WTC11 (cell line): ENCODE measurements around the gene MRAS. TPM values are rescaled to one million over a fixed set of nuclear protein-coding genes. Genes with fewer than 3 reads are reported as not detected.

ENCODE experiments used
- ATAC-seq: fragments of 200-7000 bp; cut with Tn5 transposase; 2 replicates; pipeline ENCODE4 v1.10.0; 2021; ENCODE audit warnings: mild to moderate bottlenecking, moderate library complexity
- CTCF ChIA-PET: fragments of 300-600 bp; sonication (Branson Sonifier 250); formaldehyde crosslinking; loops from one replicate; lab custom pipeline; 2021; ENCODE audit warnings: antibody characterized with exemption; lab: Charles Lee
- POLR2A ChIA-PET: fragments of 350-600 bp; sonication (Branson Sonifier 250); formaldehyde crosslinking; loops from one replicate; lab custom pipeline; 2021; ENCODE audit warnings: antibody characterized with exemption; lab: Charles Lee
- DNase-seq: peaks from one replicate; pipeline ENCODE4 v3.0.0; 2021; ENCODE audit warnings: low spot score
- H3K27ac Mint-ChIP-seq: 2 replicates; pipeline ENCODE4 v1.8.0; 2021; ENCODE audit warnings: mixed read lengths
- H3K27me3 Mint-ChIP-seq: 2 replicates; pipeline ENCODE4 v1.8.0; 2021; ENCODE audit warnings: low read depth, mild to moderate bottlenecking, moderate library complexity, mixed read lengths
- H3K36me3 Mint-ChIP-seq: 2 replicates; pipeline ENCODE4 v1.8.0; 2021; ENCODE audit warnings: mixed read lengths
- H3K4me1 Mint-ChIP-seq: 2 replicates; pipeline ENCODE4 v1.8.0; 2022; ENCODE audit warnings: mixed read lengths
- H3K4me3 Mint-ChIP-seq: 2 replicates; pipeline ENCODE4 v1.8.0; 2021; ENCODE audit warnings: mild to moderate bottlenecking, moderate library complexity, mixed read lengths
- H3K9me3 Mint-ChIP-seq: 2 replicates; pipeline ENCODE4 v1.8.0; 2021; ENCODE audit warnings: mixed read lengths
- AFF4 ChIP-seq: sonication (generic); formaldehyde crosslinking; IDR thresholded peaks from 2 replicates; pipeline ENCODE4 v1.8.1; 2023; ENCODE audit warnings: mild to moderate bottlenecking, missing genetic modification reagents, borderline replicate concordance
- CBFB ChIP-seq: sonication (generic); formaldehyde crosslinking; IDR thresholded peaks from 2 replicates; pipeline ENCODE4 v1.8.1; 2022; ENCODE audit warnings: mild to moderate bottlenecking, low read depth, missing genetic modification reagents
- CREM ChIP-seq: sonication (generic); formaldehyde crosslinking; IDR thresholded peaks from 2 replicates; pipeline ENCODE4 v1.8.1; 2022; ENCODE audit warnings: mild to moderate bottlenecking, missing genetic modification reagents, moderate library complexity
- E2F5 ChIP-seq: sonication (generic); formaldehyde crosslinking; IDR thresholded peaks from 2 replicates; pipeline ENCODE4 v1.8.1; 2022; ENCODE audit warnings: mild to moderate bottlenecking, moderate library complexity, missing genetic modification reagents
- ELF4 ChIP-seq: sonication (generic); formaldehyde crosslinking; IDR thresholded peaks from 2 replicates; pipeline ENCODE4 v1.8.1; 2022; ENCODE audit warnings: low read depth, mild to moderate bottlenecking, moderate library complexity, missing genetic modification reagents
- ESRRA ChIP-seq: sonication (generic); formaldehyde crosslinking; IDR thresholded peaks from 2 replicates; pipeline ENCODE4 v1.8.1; 2022; ENCODE audit warnings: mild to moderate bottlenecking, missing genetic modification reagents, borderline replicate concordance
- FOXJ3 ChIP-seq: sonication (generic); formaldehyde crosslinking; IDR thresholded peaks from 2 replicates; pipeline ENCODE4 v1.9.0; 2021; ENCODE audit warnings: missing genetic modification reagents, mild to moderate bottlenecking, borderline replicate concordance
- FOXK1 ChIP-seq: sonication (generic); formaldehyde crosslinking; IDR thresholded peaks from 2 replicates; pipeline ENCODE4 v1.8.0; 2022; ENCODE audit warnings: mild to moderate bottlenecking, moderate library complexity, missing genetic modification reagents
- IRF1 ChIP-seq: sonication (generic); formaldehyde crosslinking; IDR thresholded peaks from 2 replicates; pipeline ENCODE4 v1.8.0; 2023; ENCODE audit warnings: missing genetic modification reagents
- JUN ChIP-seq: sonication (generic); formaldehyde crosslinking; IDR thresholded peaks from 2 replicates; pipeline ENCODE4 v1.8.0; 2023; ENCODE audit warnings: mild to moderate bottlenecking, missing genetic modification reagents
- MAX ChIP-seq: sonication (generic); formaldehyde crosslinking; IDR thresholded peaks from 2 replicates; pipeline ENCODE4 v1.8.0; 2022; ENCODE audit warnings: mild to moderate bottlenecking, missing genetic modification reagents
- NFE2L1 ChIP-seq: sonication (generic); formaldehyde crosslinking; IDR thresholded peaks from 2 replicates; pipeline ENCODE4 v1.8.1; 2023; ENCODE audit warnings: missing genetic modification reagents
- NR3C1 ChIP-seq: sonication (generic); formaldehyde crosslinking; conservative IDR thresholded peaks from 2 replicates; pipeline ENCODE4 v1.8.1; 2023; ENCODE audit warnings: low read depth, mild to moderate bottlenecking, missing genetic modification reagents
- SOX15 ChIP-seq: fragments of 250-450 bp; sonication (Bioruptor Pico); IDR thresholded peaks from 2 replicates; pipeline ENCODE4 v1.9.0; 2021; ENCODE audit warnings: mild to moderate bottlenecking
- USF2 ChIP-seq: sonication (generic); formaldehyde crosslinking; IDR thresholded peaks from 2 replicates; pipeline ENCODE4 v1.8.1; 2023; ENCODE audit warnings: mild to moderate bottlenecking, missing genetic modification reagents, moderate library complexity
- ZBTB43 ChIP-seq: sonication (generic); formaldehyde crosslinking; IDR thresholded peaks from 2 replicates; pipeline ENCODE4 v1.8.1; 2023; ENCODE audit warnings: mild to moderate bottlenecking, missing genetic modification reagents
- ZNF232 ChIP-seq: sonication (generic); formaldehyde crosslinking; IDR thresholded peaks from 2 replicates; pipeline ENCODE4 v1.8.0; 2022; ENCODE audit warnings: mild to moderate bottlenecking, missing genetic modification reagents
- ZSCAN18 ChIP-seq: fragments of 250-450 bp; sonication (Bioruptor Pico); IDR thresholded peaks from 2 replicates; pipeline ENCODE4 v2.1.2; 2022; ENCODE audit warnings: mild to moderate bottlenecking, moderate library complexity
- total RNA-seq: library from RNA; stranded (reverse); gene quantifications from 3 replicates; pipeline ENCODE4 v1.2.3, GENCODE V29; 2021

MRAS gene
- total RNA-seq, 1 experiment from 2014 or later, result 14.8 TPM

GRCh38 chr3:138449490-138449889 is 101.1 kb downstream of the MRAS start:
- DNase-seq (no peak), ATAC-seq (no peak)
- H3K9me3 Mint-ChIP-seq, result no peaks in the 10 kb centered on the region
- no peaks in the 10 kb centered on the region for H3K36me3 Mint-ChIP-seq
- CTCF ChIA-PET, result interaction anchor here (1.1 to 2.8 kb wide), 5 partner anchors 15 to 474 kb away, joined by 3 to 13 read pairs (median 6); partner anchors contain the start of gene ESYT3
- H3K4me1 Mint-ChIP-seq, result peaks cover 5% of the 10 kb centered on the region; the same call in 1 of the 2 replicates
- TF ChIP-seq USF2 (no peak), ZSCAN18 (no peak), FOXK1 (CRISPR knock-in tag) (no peak), NR3C1 (CRISPR knock-in tag) (no peak), FOXJ3 (CRISPR knock-in tag) (no peak), NFE2L1 (CRISPR knock-in tag) (no peak), AFF4 (CRISPR knock-in tag) (no peak), IRF1 (no peak), ZNF232 (no peak), ELF4 (no peak), ESRRA (no peak), MAX (CRISPR knock-in tag) (no peak), E2F5 (CRISPR knock-in tag) (no peak), SOX15 (CRISPR knock-in tag) (no peak), JUN (CRISPR knock-in tag) (no peak), CREM (CRISPR knock-in tag) (no peak), ZBTB43 (no peak), CBFB (CRISPR knock-in tag) (no peak)
- no peaks in the 10 kb centered on the region for H3K27me3 Mint-ChIP-seq
- no peak overlapping the region for H3K4me3 Mint-ChIP-seq
- H3K27ac Mint-ChIP-seq, result no peak overlapping the region
- POLR2A ChIA-PET, result interaction anchor here (0.6 kb wide), 1 partner anchor 86 kb away, joined by 3 read pairs; no protein-coding TSS in a partner anchor
